Naive thymus-derived CD8-positive, alpha-beta T cell (primary cell): ENCODE measurements around the gene TBC1D22A. TPM values are rescaled to one million over a fixed set of nuclear protein-coding genes. Genes with fewer than 3 reads are reported as not detected.

ENCODE experiments used
- ATAC-seq, 2 donors: fragments of 150-1000 bp; cut with Tn5 transposase in 1 of 2; sonication (Bioruptor Pico), chemical (Tn5 transposase) in 1 of 2; 1 replicate in 1 of 2; 2 replicates in 1 of 2; pipeline ENCODE4 v1.10.0; 2021; ENCODE audit warnings: mild to moderate bottlenecking in 2 of 2, moderate library complexity in 2 of 2
- POLR2A ChIA-PET: fragments of 350-600 bp; sonication (Branson Sonifier 250); formaldehyde crosslinking; loops from one replicate; lab custom pipeline; 2021; ENCODE audit warnings: antibody characterized with exemption; lab: Charles Lee
- DNase-seq, 10 donors: peaks; one replicate each; pipeline versions ENCODE4 v3.0.0 to v3.0.0-alpha.2; 2020 to 2022
- H3K27ac Mint-ChIP-seq, 10 donors: one replicate each; pipeline ENCODE4 v1.8.0; 2020 to 2022; ENCODE audit warnings: mild to moderate bottlenecking in 10 of 10, mixed read lengths in 10 of 10, moderate library complexity in 4 of 10, inconsistent platforms in 1 of 10
- H3K27me3 Mint-ChIP-seq, 5 donors: one replicate each; pipeline ENCODE4 v1.8.0; 2021 to 2022; ENCODE audit warnings: mixed read lengths in 5 of 5
- H3K36me3 Mint-ChIP-seq, 3 donors: one replicate each; pipeline ENCODE4 v1.8.0; 2020 to 2022; ENCODE audit warnings: mixed read lengths in 3 of 3, mild to moderate bottlenecking in 2 of 3, inconsistent platforms in 1 of 3
- H3K4me1 Mint-ChIP-seq, 4 donors: one replicate each; pipeline ENCODE4 v1.8.0; 2021 to 2022; ENCODE audit warnings: mixed read lengths in 4 of 4
- H3K4me3 Mint-ChIP-seq, 10 donors: one replicate each; pipeline ENCODE4 v1.8.0; 2020 to 2022; ENCODE audit warnings: mild to moderate bottlenecking in 10 of 10, mixed read lengths in 10 of 10, moderate library complexity in 6 of 10, inconsistent platforms in 1 of 10
- H3K9me3 Mint-ChIP-seq, 9 donors: one replicate each; pipeline ENCODE4 v1.8.0; 2020 to 2022; ENCODE audit warnings: mixed read lengths in 9 of 9, mild to moderate bottlenecking in 3 of 9, inconsistent platforms in 1 of 9, moderate library complexity in 1 of 9
- polyA plus RNA-seq, 3 donors: library from polyadenylated mRNA; unstranded; fragments of 300-500 nt; fragmentation: Illumina TruSeq; gene quantifications; one replicate each; pipeline ENCODE4 v1.2.3, GENCODE V29; 2021
- total RNA-seq, 8 experiments: library from RNA in 2 of 8; stranded (reverse) in 2 of 8; gene quantifications; one replicate each; pipeline ENCODE4 v1.2.3 and lab custom pipeline; 2021 to 2026

TBC1D22A gene
- total and polyA plus RNA-seq, 5 experiments from 2014 or later, result 23.0 to 57.2 (median 24.6) TPM

GRCh38 chr22:47061226-47061625 is 298.8 kb downstream of the TBC1D22A start:
- POLR2A ChIA-PET, result no interaction called here
- ATAC-seq (no peak), DNase-seq (peak in 1 of 10 donors; percentile 37)
- Mint-ChIP-seq H3K4me3 (no peak overlapping the region), H3K27me3 (no peaks in the 10 kb centered on the region), H3K27ac (peak overlapping the region in 3 of 10 donors; percentile 20 to 67 (median 56)), H3K9me3 (no peaks in the 10 kb centered on the region), H3K4me1 (peaks cover 0 to 21% (median 12%) of the 10 kb centered on the region in 4 donors), H3K36me3 (peaks cover 5 to 54% (median 7%) of the 10 kb centered on the region in 3 donors)

- H3K9me3 Mint-ChIP-seq, result no peaks in the 10 kb centered on the region
- no peak overlapping the region for H3K4me3 Mint-ChIP-seq
- H3K27ac Mint-ChIP-seq, result peak overlapping the region in 1 of 10 donors; percentile 75
- H3K36me3 Mint-ChIP-seq, result peaks cover 5 to 48% (median 7%) of the 10 kb centered on the region in 3 donors
- POLR2A ChIA-PET, result no interaction called here
- ATAC-seq (no peak), DNase-seq (peak in 1 of 10 donors; percentile 7)
- no peaks in the 10 kb centered on the region for H3K27me3 Mint-ChIP-seq
- H3K4me1 Mint-ChIP-seq, result peaks cover 0 to 18% (median 15%) of the 10 kb centered on the region in 4 donors
Observed at GRCh38 chr22:47062126-47062525, 299.7 kb downstream of the TBC1D22A start.

GRCh38 chr22:47063071-47063509 is 300.6 kb downstream of the TBC1D22A start:
- no peaks in the 10 kb centered on the region for H3K27me3 Mint-ChIP-seq
- no peak for ATAC-seq
- H3K4me3 Mint-ChIP-seq, result peak overlapping the region in 1 of 10 donors; percentile 36
- DNase-seq, result peak in 1 of 10 donors; percentile 36
- POLR2A ChIA-PET, result no interaction called here
- no peaks in the 10 kb centered on the region for H3K9me3 Mint-ChIP-seq
- H3K27ac Mint-ChIP-seq, result peak overlapping the region in 2 of 10 donors; percentile 36 to 49
- H3K36me3 Mint-ChIP-seq, result peaks cover 5 to 44% (median 7%) of the 10 kb centered on the region in 3 donors
- peaks cover 8 to 25% (median 24%) of the 10 kb centered on the region in 4 donors for H3K4me1 Mint-ChIP-seq

- H3K9me3 Mint-ChIP-seq, result no peaks in the 10 kb centered on the region
Observed at GRCh38 chr22:47063606-47064005, 301.2 kb downstream of the TBC1D22A start.

GRCh38 chr22:47064016-47064415 is 301.6 kb downstream of the TBC1D22A start:
- POLR2A ChIA-PET, result no interaction called here
- no peaks in the 10 kb centered on the region for H3K9me3 Mint-ChIP-seq
- no peak overlapping the region for H3K4me3 Mint-ChIP-seq
- no peak for ATAC-seq
- H3K4me1 Mint-ChIP-seq, result peaks cover 15 to 31% (median 25%) of the 10 kb centered on the region in 4 donors
- DNase-seq, result peak in 1 of 10 donors; percentile 31
- peak overlapping the region in 1 of 10 donors; percentile 53 for H3K27ac Mint-ChIP-seq
- peaks cover 5 to 39% (median 7%) of the 10 kb centered on the region in 3 donors for H3K36me3 Mint-ChIP-seq
- no peaks in the 10 kb centered on the region for H3K27me3 Mint-ChIP-seq

More at GRCh38 chr22:47063606-47064005, 301.2 kb downstream of the TBC1D22A start:
- H3K36me3 Mint-ChIP-seq, result peaks cover 5 to 42% (median 7%) of the 10 kb centered on the region in 3 donors
- no peak overlapping the region for H3K27ac Mint-ChIP-seq
- H3K4me3 Mint-ChIP-seq, result no peak overlapping the region
- DNase-seq, result no peak
- no peak for ATAC-seq
- POLR2A ChIA-PET, result no interaction called here
- no peaks in the 10 kb centered on the region for H3K27me3 Mint-ChIP-seq
- peaks cover 13 to 30% (median 24%) of the 10 kb centered on the region in 4 donors for H3K4me1 Mint-ChIP-seq

- peaks cover 19 to 35% (median 25%) of the 10 kb centered on the region in 4 donors for H3K4me1 Mint-ChIP-seq
- no peaks in the 10 kb centered on the region for H3K9me3 Mint-ChIP-seq
- H3K36me3 Mint-ChIP-seq, result peaks cover 5 to 38% (median 7%) of the 10 kb centered on the region in 3 donors
- H3K4me3 Mint-ChIP-seq, result no peak overlapping the region
- no peaks in the 10 kb centered on the region for H3K27me3 Mint-ChIP-seq
- H3K27ac Mint-ChIP-seq, result peak overlapping the region in 1 of 10 donors; percentile 29
- ATAC-seq (no peak), DNase-seq (peak in 1 of 10 donors; percentile 6)
- POLR2A ChIA-PET, result no interaction called here
Observed at GRCh38 chr22:47064416-47064815, 302.0 kb downstream of the TBC1D22A start.

- DNase-seq (peak in 1 of 10 donors; percentile 49), ATAC-seq (no peak)
- Mint-ChIP-seq H3K36me3 (peaks cover 5 to 25% (median 7%) of the 10 kb centered on the region in 3 donors), H3K27ac (peak overlapping the region in 6 of 10 donors; percentile 14 to 70 (median 42)), H3K27me3 (no peaks in the 10 kb centered on the region), H3K9me3 (no peaks in the 10 kb centered on the region), H3K4me1 (peaks cover 23 to 38% (median 26%) of the 10 kb centered on the region in 4 donors), H3K4me3 (no peak overlapping the region)
- POLR2A ChIA-PET, result no interaction called here
Observed at GRCh38 chr22:47065756-47066615, 303.5 kb downstream of the TBC1D22A start.

GRCh38 chr22:47066616-47066905 is 304.1 kb downstream of the TBC1D22A start:
- Mint-ChIP-seq H3K9me3 (no peaks in the 10 kb centered on the region), H3K27me3 (no peaks in the 10 kb centered on the region), H3K27ac (no peak overlapping the region), H3K36me3 (peaks cover under 1 to 19% (median 3%) of the 10 kb centered on the region in 3 donors), H3K4me1 (peaks cover 23 to 38% (median 29%) of the 10 kb centered on the region in 4 donors), H3K4me3 (no peak overlapping the region)
- ATAC-seq (no peak), DNase-seq (no peak)
- POLR2A ChIA-PET, result no interaction called here

- Mint-ChIP-seq H3K27ac (peak overlapping the region in 3 of 10 donors; percentile 39 to 69 (median 48)), H3K27me3 (no peaks in the 10 kb centered on the region), H3K4me3 (peak overlapping the region in 1 of 10 donors; percentile 10), H3K9me3 (no peaks in the 10 kb centered on the region), H3K4me1 (peaks cover 23 to 38% (median 30%) of the 10 kb centered on the region in 4 donors), H3K36me3 (peaks cover 0 to 12% (median 0%) of the 10 kb centered on the region in 3 donors)
- ATAC-seq, result peak in 1 of 2 donors; percentile 22
- DNase-seq, result peak in 1 of 10 donors; percentile 24
- POLR2A ChIA-PET, result no interaction called here
Observed at GRCh38 chr22:47067321-47067890, 305.0 kb downstream of the TBC1D22A start.

- H3K27me3 Mint-ChIP-seq, result no peaks in the 10 kb centered on the region
- H3K9me3 Mint-ChIP-seq, result peaks cover 0 to 3% (median 0%) of the 10 kb centered on the region in 9 donors
- DNase-seq (peak in 3 of 10 donors; percentile 22 to 58 (median 42)), ATAC-seq (peak; percentile 52 to 80)
- peak overlapping the region in 4 of 10 donors; percentile 15 to 36 (median 20) for H3K4me3 Mint-ChIP-seq
- H3K36me3 Mint-ChIP-seq, result peaks cover 3 to 15% (median 4%) of the 10 kb centered on the region in 3 donors
- POLR2A ChIA-PET, result no interaction called here
- H3K27ac Mint-ChIP-seq, result peak overlapping the region in 9 of 10 donors; percentile 27 to 89 (median 50)
- peaks cover 23 to 38% (median 30%) of the 10 kb centered on the region in 4 donors for H3K4me1 Mint-ChIP-seq
Observed at GRCh38 chr22:47067911-47068625, 305.6 kb downstream of the TBC1D22A start.

- Mint-ChIP-seq H3K9me3 (peaks cover 0 to 4% (median 0%) of the 10 kb centered on the region in 9 donors), H3K36me3 (peaks cover 4 to 15% (median 7%) of the 10 kb centered on the region in 3 donors), H3K4me3 (peak overlapping the region in 1 of 10 donors; percentile 19), H3K27ac (peak overlapping the region in 3 of 10 donors; percentile 19 to 34 (median 34)), H3K4me1 (peaks cover 23 to 38% (median 30%) of the 10 kb centered on the region in 4 donors), H3K27me3 (no peaks in the 10 kb centered on the region)
- no peak for DNase-seq
- POLR2A ChIA-PET, result no interaction called here
- ATAC-seq, result no peak
Observed at GRCh38 chr22:47068626-47068996, 306.2 kb downstream of the TBC1D22A start.

- peaks cover 4 to 14% (median 13%) of the 10 kb centered on the region in 3 donors for H3K36me3 Mint-ChIP-seq
Observed at GRCh38 chr22:47069270-47069669, 306.8 kb downstream of the TBC1D22A start.

More at GRCh38 chr22:47069270-47069669, 306.8 kb downstream of the TBC1D22A start:
- Mint-ChIP-seq H3K9me3 (peaks cover 0 to 6% (median 2%) of the 10 kb centered on the region in 9 donors), H3K27ac (no peak overlapping the region), H3K27me3 (no peaks in the 10 kb centered on the region), H3K4me3 (no peak overlapping the region), H3K4me1 (peaks cover 23 to 38% (median 30%) of the 10 kb centered on the region in 4 donors)
- no peak for ATAC-seq
- no peak for DNase-seq
- POLR2A ChIA-PET, result no interaction called here
